Esophagus (tissue), 2 donors: Measurements from ENCODE around the gene KLHL24. TPM values are rescaled to one million over a fixed set of nuclear protein-coding genes. Genes with fewer than 3 reads are reported as not detected.
"Not testable (repeated sequence)": the region's sequence is repeated elsewhere in the genome, so short reads cannot be mapped to it uniquely, and the experiment has no call there.

Experiments used
- H3K27ac ChIP-seq, 2 donors: one replicate each; pipeline ENCODE4 v1.5.1; 2013; ENCODE audit warnings: low read depth in 2 of 2, mild to moderate bottlenecking in 2 of 2, inconsistent platforms in 1 of 2, low read length in 1 of 2, moderate library complexity in 1 of 2
- H3K27me3 ChIP-seq, 2 donors: one replicate each; pipeline ENCODE4 v1.6.1; 2013; ENCODE audit warnings: low read length in 2 of 2, control low read depth in 1 of 2, mild to moderate bottlenecking in 1 of 2; ENCODE audit not compliant: insufficient read depth in 2 of 2, control insufficient read depth in 1 of 2
- H3K36me3 ChIP-seq, 2 donors: one replicate each; pipeline ENCODE4 v1.6.1; 2013; ENCODE audit warnings: low read length in 1 of 2; ENCODE audit not compliant: control insufficient read depth in 2 of 2, insufficient read depth in 2 of 2
- H3K4me1 ChIP-seq, 2 donors: one replicate each; pipeline ENCODE4 v1.6.1; 2013; ENCODE audit warnings: low read length in 1 of 2; ENCODE audit not compliant: control insufficient read depth in 2 of 2, insufficient read depth in 2 of 2
- H3K4me3 ChIP-seq, 2 donors: one replicate each; pipeline ENCODE4 v1.5.1; 2013; ENCODE audit warnings: low read length in 2 of 2, mild to moderate bottlenecking in 2 of 2, low read depth in 1 of 2, moderate library complexity in 1 of 2
- H3K9me3 ChIP-seq, 2 donors: one replicate each; pipeline ENCODE4 v1.6.1; 2013; ENCODE audit warnings: mild to moderate bottlenecking in 2 of 2, low read depth in 1 of 2, low read length in 1 of 2, moderate library complexity in 1 of 2; ENCODE audit not compliant: control insufficient read depth in 2 of 2, insufficient read depth in 1 of 2
- WGBS, 2 donors: extraction: QIAGEN DNeasy Blood & Tissue Kit; methylation state at CpG; one replicate each; pipeline ENCODE4 v1.1.7; 2013; 5-methylcytosine and 5-hydroxymethylcytosine counted together
- polyA plus RNA-seq, 2 donors: library from polyadenylated mRNA; stranded (reverse); fragments of 200-250 nt; gene quantifications; one replicate each; pipeline ENCODE4 v1.2.3, GENCODE V29; 2013
- donor health status: healthy with polysubstance abuse.
- donor health status: Bipolar disorder and iron deficiency.

KLHL24 gene
- polyA plus RNA-seq, 2 donors = 4.3 to 5.1 TPM

DNA sequence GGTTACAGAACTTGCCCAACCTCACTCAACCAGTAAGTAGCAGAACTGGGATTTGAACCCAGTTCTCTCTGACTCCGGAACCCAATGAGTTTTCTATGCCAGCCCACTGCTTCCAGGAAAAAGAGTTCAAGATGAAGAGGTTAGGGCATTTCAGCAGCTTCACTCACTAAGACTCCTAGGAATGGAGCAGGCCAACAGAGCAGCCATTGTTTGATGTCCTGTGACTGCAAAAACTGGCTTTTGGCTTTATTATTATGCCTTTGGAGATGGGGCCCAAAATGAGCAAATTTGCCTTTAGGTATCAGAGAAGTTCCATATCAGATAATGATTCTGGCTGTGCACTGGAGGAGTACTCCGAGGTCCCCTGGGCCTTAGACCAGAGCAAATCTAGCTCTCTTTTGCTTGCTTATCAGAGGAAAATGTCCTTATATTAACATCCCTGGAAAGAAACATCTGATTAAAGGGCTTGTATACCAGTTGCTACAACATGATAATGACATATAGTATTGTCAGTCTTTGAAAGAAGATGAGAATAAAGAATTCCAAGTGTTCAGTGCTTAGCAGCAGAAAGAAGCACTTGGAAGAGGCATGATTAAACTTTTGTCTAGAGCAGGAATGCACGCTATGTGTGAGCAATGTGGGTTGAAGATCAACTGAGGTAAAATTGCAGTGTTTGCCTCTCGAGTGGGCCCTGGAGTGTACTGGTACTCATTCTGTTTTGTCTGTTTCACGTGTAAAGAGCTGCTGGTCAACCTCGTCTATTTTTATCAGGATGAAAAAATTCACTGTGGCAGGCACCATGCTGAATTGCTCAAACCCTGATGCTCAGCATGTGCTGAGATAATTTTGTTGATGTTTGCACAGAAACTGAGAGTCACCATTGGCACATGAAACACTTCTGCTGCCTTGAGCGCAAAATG lies 21.8 kb upstream of the KLHL24 start:
- WGBS, 2 donors = 82 to 84% methylated on average over 7 of the region's 7 CpGs
- Histone ChIP-seq H3K4me1 (no peaks in the 10 kb centered on the region), H3K27ac (no peak overlapping the region), H3K4me3 (no peak overlapping the region), H3K36me3 (no peaks in the 10 kb centered on the region), H3K9me3 (no peaks in the 10 kb centered on the region), H3K27me3 (no peaks in the 10 kb centered on the region)

DNA sequence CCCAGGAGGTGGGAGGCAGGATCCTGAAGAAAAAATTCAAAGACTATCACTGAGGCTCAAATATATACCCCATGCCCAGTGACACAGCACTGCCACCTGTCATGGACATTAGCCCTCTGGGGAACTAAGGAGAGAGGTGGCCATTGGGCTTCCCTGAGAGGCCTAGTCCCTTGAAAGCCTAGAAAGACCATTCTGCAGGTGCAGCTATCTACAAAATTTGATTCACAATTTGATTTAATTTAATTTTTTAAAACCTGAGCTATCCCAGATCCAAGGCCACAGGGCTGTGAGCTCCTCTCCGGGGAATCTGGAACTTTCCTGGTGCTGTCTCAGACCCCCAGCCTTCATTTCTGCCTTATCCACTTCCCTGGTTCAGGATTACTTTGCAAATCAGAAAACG lies 16.9 kb upstream of the KLHL24 start:
- Histone ChIP-seq H3K27ac (no peak overlapping the region), H3K27me3 (no peaks in the 10 kb centered on the region), H3K36me3 (no peaks in the 10 kb centered on the region), H3K9me3 (no peaks in the 10 kb centered on the region), H3K4me3 (no peak overlapping the region), H3K4me1 (no peaks in the 10 kb centered on the region)
- 94 to 95% methylated on average over 2 of the region's 2 CpGs for WGBS, 2 donors

DNA sequence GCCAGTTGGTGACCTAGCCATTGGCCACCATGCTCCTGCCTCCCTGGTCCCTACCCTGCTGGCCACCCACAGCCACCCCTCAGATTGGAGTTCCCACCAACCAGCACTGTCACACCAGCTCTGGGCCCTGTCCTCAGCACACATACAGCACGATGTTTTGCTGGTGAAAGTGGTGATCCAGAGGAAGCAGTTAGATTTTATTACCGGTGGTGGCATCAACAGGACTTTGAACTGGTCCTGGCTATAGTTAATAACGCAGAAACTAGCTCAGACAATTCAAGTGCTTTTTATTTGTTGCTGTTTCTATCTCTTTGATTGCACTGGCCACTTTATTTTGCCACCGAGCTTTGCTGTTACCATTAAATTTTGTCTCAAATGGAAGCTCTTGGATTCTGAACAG lies 16.4 kb upstream of the KLHL24 start:
- no peaks in the 10 kb centered on the region for H3K4me1 ChIP-seq
- no peak overlapping the region for H3K4me3 ChIP-seq
- no peaks in the 10 kb centered on the region for H3K27me3 ChIP-seq
- no peaks in the 10 kb centered on the region for H3K9me3 ChIP-seq
- H3K27ac ChIP-seq = no peak overlapping the region
- no peaks in the 10 kb centered on the region for H3K36me3 ChIP-seq
- 82 to 93% methylated on average over 4 of the region's 4 CpGs for WGBS, 2 donors

GRCh38 chr3:183619624-183620251 lies 15.7 kb upstream of the KLHL24 start:
- Histone ChIP-seq H3K27me3 (no peaks in the 10 kb centered on the region), H3K4me1 (no peaks in the 10 kb centered on the region), H3K36me3 (no peaks in the 10 kb centered on the region), H3K27ac (no peak overlapping the region), H3K9me3 (no peaks in the 10 kb centered on the region), H3K4me3 (no peak overlapping the region)

GRCh38 chr3:183620252-183620628 lies 15.2 kb upstream of the KLHL24 start:
- H3K27ac ChIP-seq = no peak overlapping the region
- H3K27me3 ChIP-seq = no peaks in the 10 kb centered on the region
- 81 to 93% methylated on average over 1 of the region's 1 CpG for WGBS, 2 donors
- no peaks in the 10 kb centered on the region for H3K36me3 ChIP-seq
- H3K4me1 ChIP-seq = no peaks in the 10 kb centered on the region
- no peaks in the 10 kb centered on the region for H3K9me3 ChIP-seq
- no peak overlapping the region for H3K4me3 ChIP-seq

DNA sequence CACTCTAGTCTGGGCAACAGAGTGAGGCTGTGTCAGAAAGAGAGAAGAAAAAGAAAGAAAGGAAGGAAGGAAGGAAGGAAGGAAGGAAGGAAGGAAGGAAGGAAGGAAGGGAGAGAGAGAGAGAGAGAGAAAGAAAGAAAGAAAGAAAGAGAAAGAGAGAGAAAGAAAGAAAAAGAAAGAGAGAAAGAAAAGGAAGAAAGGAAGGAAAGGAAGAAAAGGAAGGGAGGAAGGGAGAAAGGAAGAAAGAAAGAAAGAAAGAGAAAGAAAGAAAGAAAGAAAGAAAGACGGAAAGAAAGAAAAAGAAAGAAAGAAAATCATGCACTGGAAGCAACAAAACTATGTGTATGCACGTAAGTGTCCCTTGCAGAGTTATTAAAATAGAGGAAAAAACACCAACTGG lies 12.9 kb upstream of the KLHL24 start:
- WGBS, 2 donors = 90 to 93% methylated on average over 2 of the region's 2 CpGs
- not testable (repeated sequence) for H3K27ac ChIP-seq, H3K27me3 ChIP-seq, H3K36me3 ChIP-seq, H3K4me1 ChIP-seq, H3K9me3 ChIP-seq, H3K4me3 ChIP-seq

DNA sequence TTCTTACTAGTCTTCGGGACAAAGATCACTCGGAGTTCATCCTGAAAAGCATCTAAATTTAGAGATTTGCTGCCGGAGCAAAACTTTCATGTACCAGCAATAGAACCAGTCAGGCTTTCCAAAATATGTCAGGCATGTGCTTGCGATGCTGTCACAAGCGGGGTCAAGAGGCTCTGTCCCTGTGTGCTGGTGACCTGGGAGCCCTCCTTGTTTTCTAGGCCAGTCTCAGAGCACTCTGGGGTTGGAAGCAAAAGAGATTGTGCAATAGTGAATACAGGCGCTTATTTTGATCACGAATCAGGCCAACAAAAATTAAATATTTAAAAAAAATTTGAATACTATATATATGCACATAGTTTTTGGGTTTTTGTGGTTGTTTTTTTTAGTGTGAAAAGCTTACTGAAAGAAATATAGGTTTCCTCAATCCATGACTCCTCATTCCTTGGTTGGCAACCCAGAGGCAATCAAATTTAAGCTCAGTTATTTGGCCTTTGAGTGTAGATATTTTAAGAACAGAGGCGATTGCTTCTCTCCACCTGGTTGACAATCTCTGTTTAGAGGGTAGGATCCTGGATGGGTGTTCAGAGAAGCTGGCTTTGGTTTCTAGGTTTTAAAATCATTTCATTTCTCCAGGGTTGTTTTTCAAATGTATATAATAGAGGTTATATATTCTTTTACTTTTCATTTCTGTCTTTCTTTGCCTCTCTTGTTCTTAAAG lies 8.4 kb upstream of the KLHL24 start:
- no peaks in the 10 kb centered on the region for H3K4me1 ChIP-seq
- no peak overlapping the region for H3K27ac ChIP-seq
- no peak overlapping the region for H3K4me3 ChIP-seq
- WGBS, 2 donors = 75 to 80% methylated on average over 8 of the region's 8 CpGs
- no peaks in the 10 kb centered on the region for H3K27me3 ChIP-seq
- H3K9me3 ChIP-seq = no peaks in the 10 kb centered on the region
- no peaks in the 10 kb centered on the region for H3K36me3 ChIP-seq

DNA sequence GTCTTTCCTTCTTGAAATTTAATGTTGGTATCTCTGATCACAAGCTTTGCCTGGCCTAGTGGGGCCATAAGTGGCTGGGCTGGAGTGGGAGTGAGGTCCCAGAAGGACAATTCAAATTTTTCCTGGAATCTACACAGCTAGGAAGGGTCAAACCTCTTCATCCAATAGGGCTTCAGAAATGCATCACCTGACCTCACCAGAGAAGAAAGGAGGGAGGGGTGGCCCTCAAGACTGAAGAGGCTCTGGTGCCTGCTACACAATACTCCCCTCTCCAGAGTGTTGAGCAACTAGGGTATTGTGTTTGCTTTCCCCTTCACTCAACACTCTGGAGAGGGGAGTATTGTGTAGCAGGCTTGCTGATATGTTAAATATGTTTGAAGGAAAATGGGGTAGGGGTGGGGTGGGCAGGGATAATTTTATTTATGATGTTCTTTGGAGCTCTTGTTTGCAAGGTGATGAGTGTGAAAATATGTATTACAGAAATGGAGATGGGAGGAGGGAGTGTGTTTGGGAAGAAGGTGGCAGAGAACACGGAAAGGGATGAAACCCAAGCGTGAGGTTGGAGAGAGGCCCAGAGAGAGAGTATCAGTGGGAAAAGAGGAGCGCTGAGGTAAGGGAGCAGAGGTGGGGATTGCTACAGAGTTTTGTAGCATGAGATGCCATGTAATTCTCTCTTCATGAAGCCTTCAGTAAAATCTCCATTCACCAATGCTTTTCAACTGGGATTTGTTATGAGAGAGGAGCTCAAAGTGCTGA lies 5.7 kb upstream of the KLHL24 start:
- H3K4me3 ChIP-seq = no peak overlapping the region
- no peaks in the 10 kb centered on the region for H3K36me3 ChIP-seq
- no peaks in the 10 kb centered on the region for H3K4me1 ChIP-seq
- no peaks in the 10 kb centered on the region for H3K9me3 ChIP-seq
- no peak overlapping the region for H3K27ac ChIP-seq
- H3K27me3 ChIP-seq = no peaks in the 10 kb centered on the region
- 95 to 97% methylated on average over 3 of the region's 3 CpGs for WGBS, 2 donors

DNA sequence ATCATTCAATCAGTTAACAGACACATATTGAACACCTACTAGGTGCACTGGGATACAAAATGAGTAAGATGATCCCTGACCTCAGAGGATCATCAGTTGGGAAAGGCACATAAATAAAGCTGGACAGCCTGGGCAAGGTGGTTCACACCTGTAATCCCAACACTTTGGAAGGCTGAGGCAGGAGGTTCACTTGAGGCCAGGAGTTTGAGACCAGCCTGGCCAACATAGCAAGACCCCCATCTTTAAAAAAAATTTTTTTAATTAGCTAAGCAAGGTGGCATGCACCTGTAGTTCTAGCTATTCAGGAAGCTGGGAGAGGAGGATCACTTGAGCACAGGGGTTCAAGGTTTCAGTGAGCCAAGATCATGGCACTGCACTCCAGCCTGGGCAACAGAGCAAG lies 3.7 kb upstream of the KLHL24 start:
- no peaks in the 10 kb centered on the region for H3K36me3 ChIP-seq
- H3K27me3 ChIP-seq = no peaks in the 10 kb centered on the region
- H3K4me1 ChIP-seq = no peaks in the 10 kb centered on the region
- H3K4me3 ChIP-seq = no peak overlapping the region
- no peaks in the 10 kb centered on the region for H3K9me3 ChIP-seq
- no peak overlapping the region for H3K27ac ChIP-seq
